ENCODE results near the gene ANK2.

The ANK2 gene

GRCh38 chr4:113059449-113060182 is 10.2 kb downstream of the ANK2 start:
- Histone ChIP-seq H3K9me3 (ENCODE audit: insufficient read depth, low read length, severe bottlenecking) (no peaks in the 10 kb centered on the region), H3K4me3 (ENCODE audit: low read depth in 1 of 2, low read length in 2 of 2) (no peak overlapping the region), H3K36me3 (ENCODE audit: insufficient read depth, low read length) (no peaks in the 10 kb centered on the region), H2AFZ (ENCODE audit: low read depth, low read length) (no peak overlapping the region), H3K27ac (ENCODE audit: low read length) (no peak overlapping the region), H3K4me2 (ENCODE audit: insufficient read depth, low read length) (no peak overlapping the region), H4K20me1 (ENCODE audit: insufficient read depth, low read length) (no peaks in the 10 kb centered on the region), H3K27me3 (ENCODE audit: insufficient read depth, low read length, poor library complexity) (peaks cover 4% of the 10 kb centered on the region), H3K9ac (ENCODE audit: low read depth, low read length) (no peak overlapping the region), H3K4me1 (ENCODE audit: insufficient read depth, low read length) (no peaks in the 10 kb centered on the region), H3K79me2 (ENCODE audit: insufficient read depth, low read length) (no peaks in the 10 kb centered on the region)
- TF ChIP-seq CTCF (IDR thresholded peaks at IDR 0.05; ENCODE audit: borderline replicate concordance, extremely low read depth, low read length, poor library complexity, severe bottlenecking): no peak
- no peak for TF ChIP-seq EZH2 (IDR thresholded peaks at IDR 0.05; ENCODE audit: borderline replicate concordance, low read depth, low read length, severe bottlenecking)
- DNase-seq: no peak
- ATAC-seq (ENCODE audit: insufficient read depth, low read depth): no peak

GRCh38 chr4:113060853-113061252 is 11.4 kb downstream of the ANK2 start:
- no peak overlapping the region for H2AFZ ChIP-seq (ENCODE audit: low read depth, low read length)
- DNase-seq: no peak
- H3K9me3 ChIP-seq (ENCODE audit: insufficient read depth, low read length, severe bottlenecking): no peaks in the 10 kb centered on the region
- peaks cover 4% of the 10 kb centered on the region for H3K27me3 ChIP-seq (ENCODE audit: insufficient read depth, low read length, poor library complexity)
- no peaks in the 10 kb centered on the region for H3K79me2 ChIP-seq (ENCODE audit: insufficient read depth, low read length)
- no peak for ATAC-seq (ENCODE audit: insufficient read depth, low read depth)
- TF ChIP-seq EZH2 (IDR thresholded peaks at IDR 0.05; ENCODE audit: borderline replicate concordance, low read depth, low read length, severe bottlenecking) (no peak), CTCF (IDR thresholded peaks at IDR 0.05; ENCODE audit: borderline replicate concordance, extremely low read depth, low read length, poor library complexity, severe bottlenecking) (no peak)
- no peak overlapping the region for H3K9ac ChIP-seq (ENCODE audit: low read depth, low read length)
- H3K36me3 ChIP-seq (ENCODE audit: insufficient read depth, low read length): no peaks in the 10 kb centered on the region
- no peak overlapping the region for H3K27ac ChIP-seq (ENCODE audit: low read length)
- no peaks in the 10 kb centered on the region for H4K20me1 ChIP-seq (ENCODE audit: insufficient read depth, low read length)
- no peaks in the 10 kb centered on the region for H3K4me1 ChIP-seq (ENCODE audit: insufficient read depth, low read length)
- no peak overlapping the region for H3K4me2 ChIP-seq (ENCODE audit: insufficient read depth, low read length)
- no peak overlapping the region for H3K4me3 ChIP-seq (ENCODE audit: low read depth in 1 of 2, low read length in 2 of 2)

GRCh38 chr4:113064244-113064643 is 14.8 kb downstream of the ANK2 start:
- Histone ChIP-seq H3K36me3 (ENCODE audit: insufficient read depth, low read length) (no peaks in the 10 kb centered on the region), H3K4me2 (ENCODE audit: insufficient read depth, low read length) (no peak overlapping the region), H3K9me3 (ENCODE audit: insufficient read depth, low read length, severe bottlenecking) (no peaks in the 10 kb centered on the region), H3K9ac (ENCODE audit: low read depth, low read length) (no peak overlapping the region), H3K4me1 (ENCODE audit: insufficient read depth, low read length) (no peaks in the 10 kb centered on the region), H3K27me3 (ENCODE audit: insufficient read depth, low read length, poor library complexity) (peaks cover 4% of the 10 kb centered on the region), H3K79me2 (ENCODE audit: insufficient read depth, low read length) (no peaks in the 10 kb centered on the region), H2AFZ (ENCODE audit: low read depth, low read length) (no peak overlapping the region), H3K4me3 (ENCODE audit: low read depth in 1 of 2, low read length in 2 of 2) (no peak overlapping the region), H3K27ac (ENCODE audit: low read length) (no peak overlapping the region), H4K20me1 (ENCODE audit: insufficient read depth, low read length) (no peaks in the 10 kb centered on the region)
- TF ChIP-seq CTCF (IDR thresholded peaks at IDR 0.05; ENCODE audit: borderline replicate concordance, extremely low read depth, low read length, poor library complexity, severe bottlenecking): no peak
- no peak for TF ChIP-seq EZH2 (IDR thresholded peaks at IDR 0.05; ENCODE audit: borderline replicate concordance, low read depth, low read length, severe bottlenecking)
- DNase-seq: no peak
- no peak for ATAC-seq (ENCODE audit: insufficient read depth, low read depth)
